ENCODE data around the gene TMPRSS5. TPM values are rescaled to one million over a fixed set of nuclear protein-coding genes. Genes with fewer than 3 reads are reported as not detected.

TMPRSS5 gene
- total RNA-seq, 2 experiments from 2014 or later = 0.81 to 1.6 TPM

GRCh38 chr11:113732092-113732491 lies 26.0 kb upstream of the TMPRSS5 start:
- H3K4me1 ChIP-seq (ENCODE audit: insufficient read depth, low read length) = no peaks in the 10 kb centered on the region
- POLR2A ChIA-PET = no interaction called here
- intact Hi-C loops (cut with DNase I, micrococcal nuclease) = loop anchor here in 1 of 2 experiments (5.0 kb wide), 1 partner anchor 425 kb away; no protein-coding TSS in a partner anchor
- ATAC-seq (ENCODE audit: poor library complexity) (no peak), DNase-seq (no peak)
- H3K36me3 ChIP-seq (ENCODE audit: insufficient read depth, low read length) = peaks cover 26% of the 10 kb centered on the region
- no peaks in the 10 kb centered on the region for H3K27me3 ChIP-seq (ENCODE audit: control insufficient read depth in 1 of 2, insufficient read depth in 2 of 2, low read length in 2 of 2)
- H3K27me3 Mint-ChIP-seq = no peaks in the 10 kb centered on the region
- H3K9me3 Mint-ChIP-seq = no peaks in the 10 kb centered on the region
- H3K9me3 ChIP-seq (ENCODE audit: control insufficient read depth in 1 of 2, insufficient read depth in 1 of 2, low read length in 2 of 2) = no peaks in the 10 kb centered on the region
- H3K27ac ChIP-seq (ENCODE audit: low read depth in 1 of 2, low read length in 2 of 2) = no peak overlapping the region
- H3K36me3 Mint-ChIP-seq (ENCODE audit: low read depth) = peaks cover 50% of the 10 kb centered on the region
- CTCF ChIA-PET = no interaction called here
- H3K27ac Mint-ChIP-seq = no peak overlapping the region
- TF ChIP-seq CTCF (IDR thresholded peaks at IDR 0.05) = no peak
- H3K4me3 ChIP-seq (ENCODE audit: low read length) = no peak overlapping the region
- no peaks in the 10 kb centered on the region for H3K4me1 Mint-ChIP-seq (ENCODE audit: low read depth)
- no peak overlapping the region for H3K4me3 Mint-ChIP-seq

- peaks cover 18% of the 10 kb centered on the region for H3K36me3 ChIP-seq (ENCODE audit: insufficient read depth, low read length)
- H3K27ac Mint-ChIP-seq = no peak overlapping the region
- H3K4me3 Mint-ChIP-seq = no peak overlapping the region
- H3K4me1 ChIP-seq (ENCODE audit: insufficient read depth, low read length) = no peaks in the 10 kb centered on the region
- DNase-seq (peak in 1 of 14 experiments; percentile 1), ATAC-seq (ENCODE audit: poor library complexity) (no peak)
- H3K27ac ChIP-seq (ENCODE audit: low read depth in 1 of 2, low read length in 2 of 2) = no peak overlapping the region
- no peaks in the 10 kb centered on the region for H3K4me1 Mint-ChIP-seq (ENCODE audit: low read depth)
- H3K27me3 Mint-ChIP-seq = no peaks in the 10 kb centered on the region
- H3K27me3 ChIP-seq (ENCODE audit: control insufficient read depth in 1 of 2, insufficient read depth in 2 of 2, low read length in 2 of 2) = no peaks in the 10 kb centered on the region
- no peaks in the 10 kb centered on the region for H3K9me3 ChIP-seq (ENCODE audit: control insufficient read depth in 1 of 2, insufficient read depth in 1 of 2, low read length in 2 of 2)
- no peak overlapping the region for H3K4me3 ChIP-seq (ENCODE audit: low read length)
- POLR2A ChIA-PET = no interaction called here
- H3K9me3 Mint-ChIP-seq = no peaks in the 10 kb centered on the region
- CTCF ChIA-PET = no interaction called here
- intact Hi-C loops (cut with DNase I, micrococcal nuclease) = loop anchor here (2.0 to 5.0 kb wide), 2 partner anchors 424 to 426 kb away; no protein-coding TSS in a partner anchor
- TF ChIP-seq CTCF (IDR thresholded peaks at IDR 0.05) = no peak
- peaks cover 40% of the 10 kb centered on the region for H3K36me3 Mint-ChIP-seq (ENCODE audit: low read depth)
These were observed 25.0 kb upstream of the TMPRSS5 start for GRCh38 chr11:113730887-113731726.

GRCh38 chr11:113729456-113729855 lies 23.3 kb upstream of the TMPRSS5 start:
- H3K4me1 Mint-ChIP-seq (ENCODE audit: low read depth) = no peaks in the 10 kb centered on the region
- Histone ChIP-seq H3K9me3 (ENCODE audit: control insufficient read depth in 1 of 2, insufficient read depth in 1 of 2, low read length in 2 of 2) (no peaks in the 10 kb centered on the region), H3K4me1 (ENCODE audit: insufficient read depth, low read length) (no peaks in the 10 kb centered on the region), H3K27me3 (ENCODE audit: control insufficient read depth in 1 of 2, insufficient read depth in 2 of 2, low read length in 2 of 2) (no peaks in the 10 kb centered on the region), H3K36me3 (ENCODE audit: insufficient read depth, low read length) (peaks cover 10% of the 10 kb centered on the region), H3K4me3 (ENCODE audit: low read length) (no peak overlapping the region), H3K27ac (ENCODE audit: low read depth in 1 of 2, low read length in 2 of 2) (no peak overlapping the region)
- no peaks in the 10 kb centered on the region for H3K9me3 Mint-ChIP-seq
- intact Hi-C loops (cut with DNase I, micrococcal nuclease) = no loop called here
- POLR2A ChIA-PET = no interaction called here
- ATAC-seq (ENCODE audit: poor library complexity) (no peak), DNase-seq (no peak)
- no peak for TF ChIP-seq CTCF (IDR thresholded peaks at IDR 0.05)
- no peak overlapping the region for H3K27ac Mint-ChIP-seq
- CTCF ChIA-PET = interaction anchor here (0.7 to 1.2 kb wide), 2 partner anchors 12 to 256 kb away, joined by 3 to 4 read pairs; no protein-coding TSS in a partner anchor
- H3K36me3 Mint-ChIP-seq (ENCODE audit: low read depth) = peaks cover 29% of the 10 kb centered on the region
- H3K27me3 Mint-ChIP-seq = no peaks in the 10 kb centered on the region
- H3K4me3 Mint-ChIP-seq = no peak overlapping the region

Data from CD4-positive, alpha-beta T cell (primary cell).